Neural cell (in vitro differentiated cells): ENCODE results near the gene CHD8. TPM values are rescaled to one million over a fixed set of nuclear protein-coding genes. Genes with fewer than 3 reads are reported as not detected.

Experiments used
- H2AFZ ChIP-seq: fragments of 200-600, 300-800 bp; sonication (generic), shearing (Covaris generic); 2 replicates; pipeline ENCODE4 v1.6.0; 2014; ENCODE audit warnings: low read depth, mild to moderate bottlenecking, antibody characterized with exemption, low read length, moderate library complexity
- H3F3A ChIP-seq: fragments of 200-600 bp; shearing (Covaris generic); 2 replicates; pipeline ENCODE4 v1.6.1; 2016; ENCODE audit warnings: mild to moderate bottlenecking, moderate library complexity, mixed read lengths, antibody characterized with exemption, low read length; ENCODE audit not compliant: insufficient read depth, poor library complexity, severe bottlenecking
- H3K27ac ChIP-seq: fragments of 200-600, 300-800 bp; sonication (generic), shearing (Covaris generic); 2 replicates; pipeline ENCODE4 v1.5.1; 2014; ENCODE audit warnings: mild to moderate bottlenecking, low read length, moderate library complexity
- H3K27me3 ChIP-seq: fragments of 300-800, 200-600 bp; sonication (generic), shearing (Covaris generic); 2 replicates; pipeline ENCODE4 v1.6.0; 2014; ENCODE audit warnings: mild to moderate bottlenecking, low read depth, low read length, moderate library complexity; ENCODE audit not compliant: insufficient read depth
- H3K36me3 ChIP-seq: fragments of 300-800, 200-600 bp; sonication (generic), shearing (Covaris generic); 2 replicates; pipeline ENCODE4 v1.5.1; 2014; ENCODE audit warnings: mild to moderate bottlenecking, antibody characterized with exemption, low read length, moderate library complexity; ENCODE audit not compliant: insufficient read depth
- H3K4me2 ChIP-seq: fragments of 300-800, 200-600 bp; sonication (generic), shearing (Covaris generic); 2 replicates; pipeline ENCODE4 v1.6.0; 2014; ENCODE audit warnings: mild to moderate bottlenecking, low read length
- H3K4me3 ChIP-seq: fragments of 300-800, 200-600 bp; sonication (generic), shearing (Covaris generic); 2 replicates; pipeline ENCODE4 v1.5.1; 2014; ENCODE audit warnings: mild to moderate bottlenecking, low read length, moderate library complexity
- H3K79me2 ChIP-seq: fragments of 200-600 bp; shearing (Covaris generic); replicated peaks from 2 replicates; pipeline ENCODE4 v1.6.0; 2014; ENCODE audit warnings: mild to moderate bottlenecking, low read length, moderate library complexity; ENCODE audit not compliant: insufficient read depth
- H3K9ac ChIP-seq: fragments of 300-800, 200-600 bp; sonication (generic), shearing (Covaris generic); 2 replicates; pipeline ENCODE4 v1.6.1; 2016; ENCODE audit warnings: mild to moderate bottlenecking, low read length, mixed read lengths
- H3K9me2 ChIP-seq: fragments of 200-600 bp; shearing (Covaris generic); 2 replicates; pipeline ENCODE4 v1.6.1; 2016; ENCODE audit warnings: mild to moderate bottlenecking, low read length, mixed read lengths; ENCODE audit not compliant: insufficient read depth
- H3K9me3 ChIP-seq: fragments of 200-600, 300-800 bp; sonication (generic), shearing (Covaris generic); 2 replicates; pipeline ENCODE4 v1.6.1; 2016; ENCODE audit warnings: mild to moderate bottlenecking, mixed run types, low read length, moderate library complexity, mixed read lengths
- H4K20me1 ChIP-seq: fragments of 200-600 bp; shearing (Covaris generic); 2 replicates; pipeline ENCODE4 v1.6.1; 2016; ENCODE audit warnings: mild to moderate bottlenecking, mixed run types; ENCODE audit not compliant: insufficient read depth
- CTCF ChIP-seq: fragments of 450-650 bp; IDR thresholded peaks from 2 replicates; pipeline ENCODE4 v1.5.1; 2014; ENCODE audit warnings: antibody characterized with exemption, mild to moderate bottlenecking, moderate library complexity; ENCODE audit not compliant: poor library complexity, severe bottlenecking
- EP300 ChIP-seq: fragments of 450-650 bp; conservative IDR thresholded peaks from 2 replicates; pipeline ENCODE4 v1.6.1; 2014; ENCODE audit warnings: antibody characterized with exemption, mild to moderate bottlenecking, moderate library complexity; ENCODE audit not compliant: poor library complexity, severe bottlenecking
- EZH2 ChIP-seq: fragments of 200-600, 300-800 bp; shearing (Covaris generic), sonication (generic); IDR thresholded peaks from 2 replicates; pipeline ENCODE4 v1.6.1; 2014; ENCODE audit warnings: antibody characterized with exemption, low read length, borderline replicate concordance, mild to moderate bottlenecking; ENCODE audit not compliant: insufficient read depth, poor library complexity, severe bottlenecking
- MXI1 ChIP-seq: fragments of 450-650 bp; conservative IDR thresholded peaks from 2 replicates; pipeline ENCODE4 v1.6.1; 2014; ENCODE audit warnings: antibody characterized with exemption, mild to moderate bottlenecking; ENCODE audit not compliant: poor library complexity, severe bottlenecking
- POLR2AphosphoS5 ChIP-seq: IDR thresholded peaks from 2 replicates; pipeline ENCODE4 v1.6.1; 2012
- RAD21 ChIP-seq: fragments of 450-650 bp; conservative IDR thresholded peaks from 2 replicates; pipeline ENCODE4 v1.6.1; 2014; ENCODE audit warnings: antibody characterized with exemption, mild to moderate bottlenecking, moderate library complexity
- REST ChIP-seq: IDR thresholded peaks from 2 replicates; pipeline ENCODE4 v1.6.1; 2012; ENCODE audit warnings: borderline replicate concordance
- SMC3 ChIP-seq: fragments of 450-650 bp; conservative IDR thresholded peaks from 2 replicates; pipeline ENCODE4 v1.6.1; 2014; ENCODE audit warnings: antibody characterized with exemption, mild to moderate bottlenecking, moderate library complexity; ENCODE audit not compliant: poor library complexity
- TAF1 ChIP-seq: IDR thresholded peaks from 2 replicates; pipeline ENCODE4 v1.6.1; 2012; ENCODE audit warnings: low read depth
- polyA plus RNA-seq: library from polyadenylated mRNA; depleted of rRNA; stranded (reverse); fragments of >200 nt; gene quantifications from 2 replicates; pipeline ENCODE4 v1.2.3, GENCODE V29; 2014

CHD8 gene
- polyA plus RNA-seq, 1 donor from 2014 or later, result 44.1 TPM

GRCh38 chr14:21431126-21431525, 24.8 kb downstream of the CHD8 start:
- H3K9me3 ChIP-seq, result no peaks in the 10 kb centered on the region
- H3K9me2 ChIP-seq, result no peaks in the 10 kb centered on the region
- H3K27ac ChIP-seq, result no peak overlapping the region
- no peak overlapping the region for H3K4me2 ChIP-seq
- TF ChIP-seq EZH2 (no peak), SMC3 (no peak)
- H3K27me3 ChIP-seq, result no peaks in the 10 kb centered on the region
- H3K9ac ChIP-seq, result no peak overlapping the region
- H2AFZ ChIP-seq, result no peak overlapping the region
- peaks cover 22% of the 10 kb centered on the region for H3K36me3 ChIP-seq
- no peaks in the 10 kb centered on the region for H3F3A ChIP-seq
- H3K4me3 ChIP-seq, result no peak overlapping the region
- no peaks in the 10 kb centered on the region for H4K20me1 ChIP-seq
- peaks cover 62% of the 10 kb centered on the region for H3K79me2 ChIP-seq

- H3K9ac ChIP-seq, result no peak overlapping the region
- H3K9me2 ChIP-seq, result no peaks in the 10 kb centered on the region
- H4K20me1 ChIP-seq, result no peaks in the 10 kb centered on the region
- no peaks in the 10 kb centered on the region for H3K27me3 ChIP-seq
- no peak overlapping the region for H3K27ac ChIP-seq
- H3K4me2 ChIP-seq, result no peak overlapping the region
- H3K4me3 ChIP-seq, result no peak overlapping the region
- no peak overlapping the region for H2AFZ ChIP-seq
- H3K36me3 ChIP-seq, result peaks cover 27% of the 10 kb centered on the region
- H3K79me2 ChIP-seq, result peaks cover 41% of the 10 kb centered on the region
- H3K9me3 ChIP-seq, result no peaks in the 10 kb centered on the region
- no peaks in the 10 kb centered on the region for H3F3A ChIP-seq
- TF ChIP-seq EZH2 (no peak), SMC3 (no peak), EP300 (no peak), RAD21 (no peak), MXI1 (no peak), TAF1 (no peak), REST (no peak)
Observed at GRCh38 chr14:21428930-21429329, 27.0 kb downstream of the CHD8 start.

GRCh38 chr14:21426692-21427091, 29.2 kb downstream of the CHD8 start:
- no peak overlapping the region for H3K9ac ChIP-seq
- peaks cover 20% of the 10 kb centered on the region for H3K79me2 ChIP-seq
- H4K20me1 ChIP-seq, result no peaks in the 10 kb centered on the region
- H2AFZ ChIP-seq, result no peak overlapping the region
- no peak for TF ChIP-seq TAF1
- no peak for TF ChIP-seq REST
- TF ChIP-seq EP300, result no peak
- TF ChIP-seq EZH2, result no peak
- TF ChIP-seq RAD21, result no peak
- TF ChIP-seq MXI1, result no peak
- no peak for TF ChIP-seq POLR2AphosphoS5
- TF ChIP-seq CTCF, result no peak
- TF ChIP-seq SMC3, result no peak
- H3K9me3 ChIP-seq, result no peaks in the 10 kb centered on the region
- H3K27ac ChIP-seq, result no peak overlapping the region
- H3F3A ChIP-seq, result no peaks in the 10 kb centered on the region
- H3K27me3 ChIP-seq, result no peaks in the 10 kb centered on the region
- no peak overlapping the region for H3K4me3 ChIP-seq
- H3K36me3 ChIP-seq, result peaks cover 22% of the 10 kb centered on the region
- no peaks in the 10 kb centered on the region for H3K9me2 ChIP-seq
- no peak overlapping the region for H3K4me2 ChIP-seq
